ENCODE measurements around the gene KCNJ15. TPM values are rescaled to one million over a fixed set of nuclear protein-coding genes. Genes with fewer than 3 reads are reported as not detected.

KCNJ15 gene
- polyA plus RNA-seq, 2 of the 4 experiments (the other 2 are of a cell fraction) = 0.19 to 0.30 TPM

GRCh38 chr21:38272215-38272614, 15.4 kb downstream of the KCNJ15 start:
- CTCF ChIA-PET = interaction anchor here (1.9 kb wide), 2 partner anchors 84 to 102 kb away, joined by 4 to 7 read pairs; no protein-coding TSS in a partner anchor
- Histone ChIP-seq H3K9me3 (peaks cover 4% of the 10 kb centered on the region; the same call in 2 of the 3 replicates), H3K4me1 (peaks cover 24% of the 10 kb centered on the region), H3K4me2 (no peak overlapping the region), H3K27ac (peak overlapping the region; percentile 22 to 69; a peak in 4 of 6 replicates), H3K4me3 (no peak overlapping the region)
- WGBS (ENCODE audit: missing lambda C conversion rate) = 70% methylated on average over 5 of the region's 6 CpGs
- DNase-seq (ENCODE audit: low read depth in 1 of 2, low spot score in 1 of 2) (no peak), FAIRE-seq (no peak), ATAC-seq (no peak)
- POLR2A ChIA-PET = no interaction called here
- TF ChIP-seq FOSL2 (IDR thresholded peaks at IDR 0.05) (no peak), FOSL2 (CRISPR knock-in tag; IDR thresholded peaks at IDR 0.05) (no peak), MAX (IDR thresholded peaks at IDR 0.05) (no peak), JUN (IDR thresholded peaks at IDR 0.05) (no peak), HOXB13 (CRISPR knock-in tag; IDR thresholded peaks at IDR 0.05; ENCODE audit: low read depth) (no peak), NFE2L2 (conservative IDR thresholded peaks at IDR 0.05; ENCODE audit: low read length) (no peak), HMGXB4 (CRISPR knock-in tag; IDR thresholded peaks at IDR 0.05; ENCODE audit: borderline replicate concordance) (no peak), HEYL (CRISPR knock-in tag; IDR thresholded peaks at IDR 0.05) (no peak), NR3C1 (IDR thresholded peaks at IDR 0.05) (no peak), RCOR1 (IDR thresholded peaks at IDR 0.05; ENCODE audit: low read depth, low read length) (no peak), ESRRA (IDR thresholded peaks at IDR 0.05; ENCODE audit: borderline replicate concordance, low read length) (no peak), SMC3 (IDR thresholded peaks at IDR 0.05) (no peak), FOSB (CRISPR knock-in tag; IDR thresholded peaks at IDR 0.05) (no peak), NPAS2 (CRISPR knock-in tag; IDR thresholded peaks at IDR 0.05; ENCODE audit: borderline replicate concordance) (no peak)

- Histone ChIP-seq H3K4me1 (peaks cover 23% of the 10 kb centered on the region), H3K4me3 (no peak overlapping the region), H3K27ac (peak overlapping the region; percentile 15 to 86; a peak in 3 of 6 replicates), H3K4me2 (no peak overlapping the region), H3K9me3 (peaks cover 4% of the 10 kb centered on the region; the same call in 2 of the 3 replicates)
- no peak for TF ChIP-seq ZNF302 (CRISPR knock-in tag; IDR thresholded peaks at IDR 0.05)
- TF ChIP-seq ZSCAN20 (CRISPR knock-in tag; IDR thresholded peaks at IDR 0.05) = no peak
- TF ChIP-seq CBX2 (IDR thresholded peaks at IDR 0.05; ENCODE audit: borderline replicate concordance, low read depth) = no peak
- TF ChIP-seq ELK1 (IDR thresholded peaks at IDR 0.05; ENCODE audit: low read depth, low read length) = no peak
- TF ChIP-seq EHF (CRISPR knock-in tag; IDR thresholded peaks at IDR 0.05) = no peak
- TF ChIP-seq EHMT2 (IDR thresholded peaks at IDR 0.05; ENCODE audit: low read depth) = no peak
- TF ChIP-seq MYC (IDR thresholded peaks at IDR 0.05; ENCODE audit: borderline replicate concordance, low read length) = no peak
- no peak for TF ChIP-seq RAD21 (conservative IDR thresholded peaks at IDR 0.05 in 1 of 2, IDR thresholded peaks at IDR 0.05 in 1 of 2)
- TF ChIP-seq CBX8 (IDR thresholded peaks at IDR 0.05) = no peak
- no peak for TF ChIP-seq ESRRA (IDR thresholded peaks at IDR 0.05; ENCODE audit: borderline replicate concordance, low read length)
- no peak for TF ChIP-seq CHD2 (IDR thresholded peaks at IDR 0.05; ENCODE audit: low read length, partially characterized antibody)
- no peak for TF ChIP-seq EP300 (IDR thresholded peaks at IDR 0.05)
- no peak for TF ChIP-seq NR3C1 (IDR thresholded peaks at IDR 0.05)
- no peak for TF ChIP-seq FOSL2 (IDR thresholded peaks at IDR 0.05)
- no peak for TF ChIP-seq FOSL2 (CRISPR knock-in tag; IDR thresholded peaks at IDR 0.05)
- TF ChIP-seq CTCF (IDR thresholded peaks at IDR 0.05) = no peak
- no peak for TF ChIP-seq PBX3 (IDR thresholded peaks at IDR 0.05)
- TF ChIP-seq MAZ (IDR thresholded peaks at IDR 0.05; ENCODE audit: borderline replicate concordance, low read depth, low read length) = no peak
- no peak for TF ChIP-seq NPAS2 (CRISPR knock-in tag; IDR thresholded peaks at IDR 0.05; ENCODE audit: borderline replicate concordance)
- TF ChIP-seq USF2 (IDR thresholded peaks at IDR 0.05) = no peak
- 83% methylated on average over 8 of the region's 8 CpGs for WGBS (ENCODE audit: missing lambda C conversion rate)
- no peak for ATAC-seq
- ChIA-PET CTCF (no interaction called here), POLR2A (no interaction called here)
- DNase-seq (ENCODE audit: low read depth in 1 of 2, low spot score in 1 of 2) = no peak
- FAIRE-seq = no peak
Observed at GRCh38 chr21:38273745-38274542, 17.2 kb downstream of the KCNJ15 start.
